Endothelial cell (in vitro differentiated cells): Measurements from ENCODE around the gene UBASH3B. TPM values are rescaled to one million over a fixed set of nuclear protein-coding genes. Genes with fewer than 3 reads are reported as not detected.

Experiments used
- DNase-seq: peaks from one replicate; pipeline ENCODE4 v3.0.0; 2021; ENCODE audit warnings: low spot score
- H3K27ac Mint-ChIP-seq: one replicate; pipeline ENCODE4 v1.8.0; 2021; ENCODE audit warnings: mixed read lengths, inconsistent platforms; ENCODE audit not compliant: unreplicated experiment
- H3K27me3 Mint-ChIP-seq: one replicate; pipeline ENCODE4 v1.8.0; 2021; ENCODE audit warnings: mild to moderate bottlenecking, moderate library complexity, mixed read lengths, inconsistent platforms; ENCODE audit not compliant: unreplicated experiment
- H3K36me3 Mint-ChIP-seq: one replicate; pipeline ENCODE4 v1.8.0; 2021; ENCODE audit warnings: mild to moderate bottlenecking, low read depth, mixed read lengths, inconsistent platforms; ENCODE audit not compliant: unreplicated experiment
- H3K4me1 Mint-ChIP-seq: one replicate; pipeline ENCODE4 v1.8.0; 2021; ENCODE audit warnings: mild to moderate bottlenecking, mixed read lengths, inconsistent platforms; ENCODE audit not compliant: unreplicated experiment
- H3K4me3 Mint-ChIP-seq: one replicate; pipeline ENCODE4 v1.8.0; 2021; ENCODE audit warnings: mild to moderate bottlenecking, mixed read lengths, inconsistent platforms; ENCODE audit not compliant: unreplicated experiment
- H3K9me3 Mint-ChIP-seq: one replicate; pipeline ENCODE4 v1.8.0; 2021; ENCODE audit warnings: mixed read lengths, inconsistent platforms; ENCODE audit not compliant: unreplicated experiment
- total RNA-seq: library from RNA; stranded (reverse); fragmentation: NEBNext Ultra II Directional; extraction: Animal tissue kit (Norgen Biotek cat#: 25700); gene quantifications from one replicate; pipeline ENCODE4 v1.2.1, GENCODE V29; 2021; ENCODE audit not compliant: unreplicated experiment
- TF ChIP-seq, protein P1 (sequence below): fragments of 200-600 bp; sonication (generic); IDR thresholded peaks from one replicate; pipeline ENCODE4 v1.5.0; 2021; ENCODE audit warnings: antibody characterized with exemption; ENCODE audit not compliant: unreplicated experiment

UBASH3B gene
- total RNA-seq, 1 donor from 2014 or later: 43.3 TPM

DNA sequence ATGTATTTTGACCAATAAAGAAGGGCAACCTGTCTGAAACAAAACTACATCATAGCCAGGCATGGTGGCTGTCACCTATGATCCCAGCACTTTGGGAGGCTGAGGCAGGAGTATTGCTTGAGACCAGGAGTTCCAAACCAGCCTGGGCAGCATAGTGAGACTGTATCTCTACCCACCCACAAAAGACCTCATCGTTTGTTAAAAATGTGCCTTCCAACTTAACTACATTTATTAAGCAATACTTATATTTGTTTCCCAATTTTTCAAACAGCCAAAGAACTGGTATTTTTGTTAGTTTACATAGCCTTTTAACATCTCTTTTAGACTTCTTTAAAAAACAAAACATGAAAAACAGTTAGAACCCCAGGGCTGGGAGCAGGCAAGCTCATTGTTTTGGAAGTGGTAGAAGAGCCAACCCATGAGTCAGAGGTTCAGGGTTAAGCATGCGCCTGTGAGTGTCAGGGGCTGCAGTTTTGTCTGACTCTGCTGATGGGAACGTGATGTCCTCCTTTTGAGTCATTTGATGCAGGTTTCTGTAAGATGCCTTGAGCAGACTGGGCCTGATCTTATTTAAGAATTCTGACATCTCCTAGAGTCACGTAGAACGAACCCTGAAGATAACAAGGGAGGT lies 128.9 kb downstream of the UBASH3B start:
- Mint-ChIP-seq H3K27me3 (peaks cover 8% of the 10 kb centered on the region), H3K27ac (no peak overlapping the region), H3K9me3 (no peaks in the 10 kb centered on the region), H3K36me3 (peaks cover 20% of the 10 kb centered on the region), H3K4me3 (no peak overlapping the region), H3K4me1 (peaks cover 23% of the 10 kb centered on the region)
- no peak for DNase-seq
- TF ChIP-seq, protein P1, sequence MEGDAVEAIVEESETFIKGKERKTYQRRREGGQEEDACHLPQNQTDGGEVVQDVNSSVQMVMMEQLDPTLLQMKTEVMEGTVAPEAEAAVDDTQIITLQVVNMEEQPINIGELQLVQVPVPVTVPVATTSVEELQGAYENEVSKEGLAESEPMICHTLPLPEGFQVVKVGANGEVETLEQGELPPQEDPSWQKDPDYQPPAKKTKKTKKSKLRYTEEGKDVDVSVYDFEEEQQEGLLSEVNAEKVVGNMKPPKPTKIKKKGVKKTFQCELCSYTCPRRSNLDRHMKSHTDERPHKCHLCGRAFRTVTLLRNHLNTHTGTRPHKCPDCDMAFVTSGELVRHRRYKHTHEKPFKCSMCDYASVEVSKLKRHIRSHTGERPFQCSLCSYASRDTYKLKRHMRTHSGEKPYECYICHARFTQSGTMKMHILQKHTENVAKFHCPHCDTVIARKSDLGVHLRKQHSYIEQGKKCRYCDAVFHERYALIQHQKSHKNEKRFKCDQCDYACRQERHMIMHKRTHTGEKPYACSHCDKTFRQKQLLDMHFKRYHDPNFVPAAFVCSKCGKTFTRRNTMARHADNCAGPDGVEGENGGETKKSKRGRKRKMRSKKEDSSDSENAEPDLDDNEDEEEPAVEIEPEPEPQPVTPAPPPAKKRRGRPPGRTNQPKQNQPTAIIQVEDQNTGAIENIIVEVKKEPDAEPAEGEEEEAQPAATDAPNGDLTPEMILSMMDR: no peak

DNA sequence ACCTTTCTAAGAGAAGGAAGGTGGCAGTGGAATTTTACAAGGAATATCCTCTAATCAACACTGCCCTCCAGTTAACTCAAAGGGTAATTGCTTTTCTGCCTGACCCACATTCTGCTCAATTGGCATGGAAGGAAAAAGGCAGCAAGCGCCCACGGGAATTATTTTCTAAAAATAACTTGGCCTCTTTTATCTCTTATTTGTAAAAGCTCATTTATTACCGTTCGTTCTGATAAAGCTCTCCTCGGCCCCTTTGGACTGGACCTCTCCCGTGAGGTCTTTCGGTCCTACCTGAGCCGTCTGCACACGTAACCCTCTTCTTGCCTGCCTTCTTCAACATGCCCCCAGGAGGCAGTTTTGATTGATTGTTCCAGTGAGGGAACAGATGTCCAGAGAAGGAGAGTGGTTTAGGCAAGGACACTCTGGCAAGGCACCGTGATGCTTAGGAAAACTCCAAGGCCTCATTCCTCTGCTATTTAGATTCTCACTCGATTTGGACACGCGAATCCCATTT lies 129.6 kb downstream of the UBASH3B start:
- TF ChIP-seq, protein P1: no peak
- Mint-ChIP-seq H3K4me1 (peaks cover 16% of the 10 kb centered on the region), H3K9me3 (no peaks in the 10 kb centered on the region), H3K27ac (no peak overlapping the region), H3K4me3 (no peak overlapping the region), H3K36me3 (peaks cover 20% of the 10 kb centered on the region), H3K27me3 (peaks cover 8% of the 10 kb centered on the region)
- no peak for DNase-seq

DNA sequence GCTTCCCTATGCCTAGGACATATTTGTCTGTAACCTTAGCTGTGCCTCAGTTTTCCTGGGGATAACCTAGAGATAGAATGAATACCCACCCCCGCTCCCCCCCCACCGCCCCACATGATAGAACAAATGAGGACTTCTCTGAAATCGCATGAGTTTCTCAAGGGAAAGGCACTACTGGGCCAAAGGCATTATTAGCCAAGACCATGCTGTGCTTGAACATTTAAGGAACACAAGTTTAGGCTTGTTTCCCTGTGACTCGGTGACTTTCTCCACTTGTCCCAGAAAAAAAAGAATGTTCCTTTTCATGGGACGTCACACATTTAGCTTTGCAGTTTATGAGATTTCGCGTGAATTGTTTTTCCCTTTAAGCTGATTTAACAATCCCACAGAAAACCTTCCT lies 131.4 kb downstream of the UBASH3B start:
- no peak overlapping the region for H3K27ac Mint-ChIP-seq
- DNase-seq: no peak
- H3K4me3 Mint-ChIP-seq: no peak overlapping the region
- no peaks in the 10 kb centered on the region for H3K9me3 Mint-ChIP-seq
- TF ChIP-seq, protein P1: no peak
- no peaks in the 10 kb centered on the region for H3K4me1 Mint-ChIP-seq
- peaks cover 24% of the 10 kb centered on the region for H3K36me3 Mint-ChIP-seq
- H3K27me3 Mint-ChIP-seq: peaks cover 2% of the 10 kb centered on the region

DNA sequence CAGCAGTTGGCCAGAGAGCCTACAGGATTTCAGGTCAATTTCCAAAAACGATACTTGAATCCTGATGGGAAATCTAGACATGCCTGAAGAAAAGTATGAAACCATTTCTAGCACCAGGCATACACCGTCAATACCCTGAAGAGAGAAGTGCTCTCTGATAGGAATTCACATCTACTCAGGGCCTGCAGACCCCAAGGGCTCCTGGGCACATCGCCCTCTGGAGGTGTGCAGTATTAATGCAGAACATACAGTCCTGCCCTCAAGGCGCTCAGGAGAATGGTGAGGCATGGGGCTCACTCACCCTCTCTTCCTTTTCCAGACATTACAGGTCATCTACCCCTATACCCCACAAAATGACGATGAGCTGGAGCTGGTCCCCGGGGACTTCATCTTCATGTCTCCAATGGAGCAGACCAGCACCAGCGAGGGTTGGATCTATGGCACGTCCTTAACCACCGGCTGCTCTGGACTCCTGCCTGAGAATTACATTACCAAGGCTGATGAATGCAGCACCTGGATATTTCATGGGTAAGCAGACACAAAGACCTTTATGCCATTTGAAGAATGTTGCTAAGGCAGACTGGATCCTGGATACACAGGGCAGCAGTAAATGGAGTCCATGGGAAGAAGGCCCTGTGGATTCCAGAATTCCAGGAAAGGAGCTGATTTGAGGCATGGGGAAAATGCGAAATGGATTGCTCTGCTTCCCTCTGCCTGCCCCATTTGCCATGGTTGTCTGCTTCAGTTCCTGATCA lies 133.4 kb downstream of the UBASH3B start:
- H3K27ac Mint-ChIP-seq: no peak overlapping the region
- no peaks in the 10 kb centered on the region for H3K4me1 Mint-ChIP-seq
- no peaks in the 10 kb centered on the region for H3K9me3 Mint-ChIP-seq
- TF ChIP-seq, protein P1: peak; percentile 34
- no peaks in the 10 kb centered on the region for H3K27me3 Mint-ChIP-seq
- no peak overlapping the region for H3K4me3 Mint-ChIP-seq
- H3K36me3 Mint-ChIP-seq: peaks cover 23% of the 10 kb centered on the region
- DNase-seq: no peak

DNA sequence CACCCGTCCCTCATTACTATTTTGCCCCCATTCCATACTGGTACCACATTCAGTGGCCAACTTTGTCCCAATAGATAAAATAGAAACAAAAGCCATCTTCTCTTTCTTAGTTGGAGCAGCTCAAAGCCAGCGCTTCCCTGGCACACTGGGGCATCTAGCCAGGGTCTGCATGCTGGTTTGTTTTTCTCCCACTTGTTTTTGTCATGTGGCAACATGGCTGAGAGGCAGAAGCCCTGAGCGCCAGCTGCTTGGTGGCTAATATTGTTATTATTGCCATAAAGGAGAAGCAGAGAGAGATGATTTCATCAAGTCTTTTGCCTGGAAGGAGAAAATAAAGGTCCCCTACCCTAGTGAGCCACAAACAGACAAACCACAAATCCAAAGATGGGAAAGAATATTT lies 134.4 kb downstream of the UBASH3B start:
- DNase-seq: no peak
- Mint-ChIP-seq H3K27ac (no peak overlapping the region), H3K9me3 (no peaks in the 10 kb centered on the region), H3K27me3 (no peaks in the 10 kb centered on the region), H3K4me1 (no peaks in the 10 kb centered on the region), H3K4me3 (no peak overlapping the region), H3K36me3 (peaks cover 26% of the 10 kb centered on the region)
- TF ChIP-seq, protein P1: no peak
